Measurements from ENCODE around the gene GMDS. TPM values are rescaled to one million over a fixed set of nuclear protein-coding genes. Genes with fewer than 3 reads are reported as not detected.

The GMDS gene
- total and polyA plus RNA-seq, 2 of the 8 experiments (the other 6 are each of a cell fraction or from before 2014, with no cell fraction given): 16.8 to 50.0 TPM

GRCh38 chr6:2036710-2037023 is 208.7 kb downstream of the GMDS start:
- no peak overlapping the region for H3K4me2 ChIP-seq (ENCODE audit: insufficient read depth in 1 of 2, low read depth in 2 of 2, low read length in 2 of 2)
- no peak overlapping the region for H3K23ac ChIP-seq (ENCODE audit: insufficient read length)
- no peaks in the 10 kb centered on the region for H3K79me2 ChIP-seq (ENCODE audit: control insufficient read depth in 1 of 2, insufficient read depth in 2 of 2, low read length in 2 of 2)
- no peak overlapping the region for H3K27ac ChIP-seq (ENCODE audit: low read depth, low read length)
- H4K8ac ChIP-seq (ENCODE audit: extremely low read depth, insufficient read depth, low read length): no peak overlapping the region
- H3K9ac ChIP-seq (replicated peaks in 1 of 4; ENCODE audit: extremely low read depth in 1 of 4, low read depth in 3 of 4, low read length in 3 of 4): no peak overlapping the region
- H2BK20ac ChIP-seq (ENCODE audit: low read length): no peak overlapping the region
- H4K20me1 ChIP-seq (replicated peaks in 1 of 2; ENCODE audit: control insufficient read depth in 1 of 2, insufficient read depth in 2 of 2, low read length in 2 of 2): peaks cover 0 to 3% of the 10 kb centered on the region in 2 experiments
- no peaks in the 10 kb centered on the region for H3K27me3 ChIP-seq (replicated peaks in 1 of 4; ENCODE audit: control insufficient read depth in 3 of 4, extremely low read depth in 1 of 4, insufficient read depth in 3 of 4, low read length in 3 of 4)
- ChIA-PET POLR2A (ENCODE audit: partially characterized antibody) (no interaction called here), CTCF (ENCODE audit: partially characterized antibody) (interaction anchor here (0.9 kb wide), 1 partner anchor 420 kb away, joined by 3 read pairs; no protein-coding TSS in a partner anchor)
- H2BK120ac ChIP-seq (replicated peaks; ENCODE audit: low read depth, low read length): no peak overlapping the region
- FAIRE-seq (no peak), DNase-seq (ENCODE audit: low read depth in 1 of 2, low spot score in 2 of 2) (no peak)
- no peaks in the 10 kb centered on the region for H3K36me3 ChIP-seq (ENCODE audit: control insufficient read depth in 2 of 4, insufficient read depth in 4 of 4, low read length in 3 of 4)
- H3K56ac ChIP-seq (replicated peaks; ENCODE audit: insufficient read length, low read depth, low read length): no peak overlapping the region
- TF ChIP-seq POU5F1 (IDR thresholded peaks at IDR 0.05; ENCODE audit: low read depth, low read length): no peak
- no peak for TF ChIP-seq CEBPB (IDR thresholded peaks at IDR 0.05; ENCODE audit: low read depth, low read length)
- TF ChIP-seq BACH1 (IDR thresholded peaks at IDR 0.05; ENCODE audit: low read length): no peak
- TF ChIP-seq YY1 (IDR thresholded peaks at IDR 0.05; ENCODE audit: low read depth, low read length): no peak
- no peak for TF ChIP-seq KDM5A (IDR thresholded peaks at IDR 0.05; ENCODE audit: low read length)
- no peak for TF ChIP-seq TAF1 (IDR thresholded peaks at IDR 0.05; ENCODE audit: low read depth, low read length)
- no peak for TF ChIP-seq CHD2 (IDR thresholded peaks at IDR 0.05; ENCODE audit: low read length)
- no peaks in the 10 kb centered on the region for H3K23me2 ChIP-seq (ENCODE audit: low read depth, low read length)
- no peak overlapping the region for H2AFZ ChIP-seq (ENCODE audit: low read length)
- no peak overlapping the region for H3K14ac ChIP-seq (ENCODE audit: insufficient read length)
- H2BK12ac ChIP-seq (ENCODE audit: low read depth, low read length): no peak overlapping the region
- H3K79me1 ChIP-seq (ENCODE audit: low read depth, low read length): no peaks in the 10 kb centered on the region
- H4K91ac ChIP-seq (replicated peaks; ENCODE audit: insufficient read length, low read length): no peak overlapping the region
- no peaks in the 10 kb centered on the region for H3K4me1 ChIP-seq (replicated peaks in 1 of 4; ENCODE audit: control insufficient read depth in 3 of 4, insufficient read depth in 4 of 4, low read length in 3 of 4)
- no peak overlapping the region for H3K18ac ChIP-seq (ENCODE audit: extremely low read depth, low read length)
- H3K9me3 ChIP-seq (ENCODE audit: insufficient read depth in 2 of 2, low read depth in 1 of 2, low read length in 1 of 2): no peaks in the 10 kb centered on the region
- 96% methylated on average over 6 of the region's 6 CpGs; no CpG with 5 or more reads in 1 of the 2 experiments for WGBS, 2 experiments (ENCODE audit: extremely low coverage in 1 of 2, insufficient coverage in 1 of 2, insufficient read length in 1 of 2, insufficient replicate concordance in 2 of 2, low coverage in 1 of 2, low lambda C conversion rate in 2 of 2, missing lambda C conversion rate in 1 of 2)
- no peak overlapping the region for H2AK5ac ChIP-seq (ENCODE audit: low read depth, low read length)
- H2BK15ac ChIP-seq (ENCODE audit: low read length): no peak overlapping the region
- no peak overlapping the region for H2BK5ac ChIP-seq (ENCODE audit: low read depth, low read length)
- H3K4ac ChIP-seq (replicated peaks; ENCODE audit: insufficient read length, low read depth, low read length): no peak overlapping the region
- no peak overlapping the region for H3K4me3 ChIP-seq (ENCODE audit: extremely low read depth in 1 of 4, insufficient read depth in 2 of 4, low read depth in 3 of 4, low read length in 4 of 4)
- H4K5ac ChIP-seq (ENCODE audit: insufficient read length, low read depth, low read length): no peak overlapping the region
